H9 (cell line): ENCODE measurements around the gene CNTN2. TPM values are rescaled to one million over a fixed set of nuclear protein-coding genes. Genes with fewer than 3 reads are reported as not detected.

ENCODE experiments used
- DNase-seq: peaks from one replicate; pipeline ENCODE4 v3.0.0-alpha.2; 2017
- H2AFZ ChIP-seq: one replicate; pipeline ENCODE4 v1.6.1; 2013; ENCODE audit warnings: mild to moderate bottlenecking, low read length, control low read depth, moderate library complexity
- H2AK5ac ChIP-seq: 2 replicates; pipeline ENCODE4 v1.6.1; 2013; ENCODE audit warnings: low read length, control low read depth, mixed read lengths; ENCODE audit not compliant: insufficient read length
- H2BK120ac ChIP-seq: one replicate; pipeline ENCODE4 v1.6.1; 2013; ENCODE audit warnings: low read depth, mild to moderate bottlenecking, low read length, control low read depth, inconsistent platforms; ENCODE audit not compliant: poor library complexity, severe bottlenecking
- H2BK12ac ChIP-seq: 2 replicates; pipeline ENCODE4 v1.6.1; 2013; ENCODE audit warnings: low read length, control low read depth, mixed read lengths, low read depth; ENCODE audit not compliant: insufficient read length
- H2BK15ac ChIP-seq: 2 replicates; pipeline ENCODE4 v1.6.1; 2013; ENCODE audit warnings: low read depth, low read length, control low read depth
- H2BK20ac ChIP-seq: one replicate; pipeline ENCODE4 v1.6.1; 2013; ENCODE audit warnings: low read depth, mild to moderate bottlenecking, low read length, control low read depth, inconsistent platforms; ENCODE audit not compliant: poor library complexity, severe bottlenecking
- H2BK5ac ChIP-seq: 2 replicates; pipeline ENCODE4 v1.6.1; 2013; ENCODE audit warnings: low read length, control low read depth, mixed read lengths; ENCODE audit not compliant: insufficient read length
- H3K14ac ChIP-seq: 2 replicates; pipeline ENCODE4 v1.6.1; 2013; ENCODE audit warnings: low read length, control low read depth; ENCODE audit not compliant: insufficient read depth
- H3K18ac ChIP-seq: 2 replicates; pipeline ENCODE4 v1.6.1; 2013; ENCODE audit warnings: low read depth, mild to moderate bottlenecking, mixed read lengths, low read length, control low read depth; ENCODE audit not compliant: insufficient read length
- H3K23ac ChIP-seq: 2 replicates; pipeline ENCODE4 v1.6.1; 2013; ENCODE audit warnings: low read length, control low read depth, mixed read lengths, low read depth; ENCODE audit not compliant: insufficient read length
- H3K23me2 ChIP-seq: 2 replicates; pipeline ENCODE4 v1.6.1; 2013; ENCODE audit warnings: low read depth, mild to moderate bottlenecking, mixed read lengths, low read length, control low read depth; ENCODE audit not compliant: insufficient read length, poor library complexity, severe bottlenecking
- H3K27ac ChIP-seq: 2 replicates; pipeline ENCODE4 v1.5.1; 2013; ENCODE audit warnings: low read length, control low read depth, mixed read lengths, low read depth; ENCODE audit not compliant: insufficient read length
- H3K27me3 ChIP-seq: 2 replicates; pipeline ENCODE4 v1.6.1; 2013; ENCODE audit warnings: low read length, control low read depth, inconsistent platforms; ENCODE audit not compliant: insufficient read depth
- H3K4ac ChIP-seq: 2 replicates; pipeline ENCODE4 v1.6.1; 2013; ENCODE audit warnings: low read depth, mild to moderate bottlenecking, control low read depth, inconsistent platforms, low read length, moderate library complexity
- H3K4me1 ChIP-seq: 2 replicates; pipeline ENCODE4 v1.6.1; 2013; ENCODE audit warnings: low read length, control low read depth, inconsistent platforms; ENCODE audit not compliant: insufficient read depth
- H3K4me2 ChIP-seq: 2 replicates; pipeline ENCODE4 v1.6.1; 2013; ENCODE audit warnings: low read length, control low read depth, mixed read lengths; ENCODE audit not compliant: insufficient read length, insufficient read depth
- H3K56ac ChIP-seq: 2 replicates; pipeline ENCODE4 v1.6.1; 2013; ENCODE audit warnings: low read depth, mild to moderate bottlenecking, mixed read lengths, low read length, control low read depth; ENCODE audit not compliant: insufficient read length
- H3K79me1 ChIP-seq: 2 replicates; pipeline ENCODE4 v1.6.1; 2013; ENCODE audit warnings: low read depth, mild to moderate bottlenecking, moderate library complexity, low read length, control low read depth, inconsistent platforms; ENCODE audit not compliant: insufficient read depth, poor library complexity, severe bottlenecking
- H3K79me2 ChIP-seq: 2 replicates; pipeline ENCODE4 v1.6.1; 2013; ENCODE audit warnings: low read length, control low read depth, inconsistent platforms; ENCODE audit not compliant: insufficient read depth
- H3K9ac ChIP-seq: 2 replicates; pipeline ENCODE4 v1.6.1; 2013; ENCODE audit warnings: low read length, control low read depth, mixed read lengths; ENCODE audit not compliant: insufficient read length; ENCODE audit errors: extremely low read depth
- H3K9me3 ChIP-seq: one replicate; pipeline ENCODE4 v1.6.1; 2013; ENCODE audit warnings: low read depth, low read length, inconsistent platforms; ENCODE audit not compliant: control insufficient read depth
- H3T11ph ChIP-seq: one replicate; pipeline ENCODE4 v1.6.1; 2013; ENCODE audit warnings: mild to moderate bottlenecking, low read length, control low read depth, inconsistent platforms
- H4K20me1 ChIP-seq: one replicate; pipeline ENCODE4 v1.6.1; 2013; ENCODE audit not compliant: control insufficient read depth, insufficient read length, insufficient read depth
- H4K5ac ChIP-seq: 2 replicates; pipeline ENCODE4 v1.6.1; 2013; ENCODE audit warnings: low read depth, mild to moderate bottlenecking, mixed read lengths, low read length, control low read depth; ENCODE audit not compliant: insufficient read length
- H4K8ac ChIP-seq: replicated peaks from 2 replicates; pipeline ENCODE4 v1.6.1; 2013; ENCODE audit warnings: low read length, control low read depth, mixed read lengths, low read depth; ENCODE audit not compliant: insufficient read length
- H4K91ac ChIP-seq: 2 replicates; pipeline ENCODE4 v1.6.1; 2013; ENCODE audit warnings: low read depth, mild to moderate bottlenecking, moderate library complexity, mixed read lengths, low read length, control low read depth; ENCODE audit not compliant: insufficient read length
- H3K27ac Mint-ChIP-seq, 3 experiments: 2 replicates in 2 of 3; 3 replicates in 1 of 3; pipeline ENCODE4 v1.8.0; 2020 to 2021; ENCODE audit warnings: mixed read lengths in 3 of 3, mild to moderate bottlenecking in 1 of 3, moderate library complexity in 1 of 3
- H3K27me3 Mint-ChIP-seq: 2 replicates; pipeline ENCODE4 v1.8.0; 2021; ENCODE audit warnings: low read depth, mild to moderate bottlenecking, moderate library complexity, mixed read lengths
- H3K36me3 Mint-ChIP-seq, 3 experiments: 2 replicates in 2 of 3; 3 replicates in 1 of 3; pipeline ENCODE4 v1.8.0; 2020 to 2021; ENCODE audit warnings: low read depth in 3 of 3, mixed read lengths in 3 of 3; ENCODE audit not compliant: insufficient read depth in 1 of 3
- H3K4me1 Mint-ChIP-seq, 2 experiments: 2 replicates each; pipeline ENCODE4 v1.8.0; 2020; ENCODE audit warnings: mixed read lengths in 2 of 2
- H3K4me3 Mint-ChIP-seq, 2 experiments: 2 replicates in 1 of 2; 3 replicates in 1 of 2; pipeline ENCODE4 v1.8.0; 2020 to 2021; ENCODE audit warnings: mild to moderate bottlenecking in 2 of 2, mixed read lengths in 2 of 2, moderate library complexity in 1 of 2
- H3K9me3 Mint-ChIP-seq, 2 experiments: 2 replicates in 1 of 2; 3 replicates in 1 of 2; pipeline ENCODE4 v1.8.0; 2020; ENCODE audit warnings: mild to moderate bottlenecking in 2 of 2, mixed read lengths in 2 of 2, moderate library complexity in 1 of 2
- CTCF ChIP-seq: fragments of 200-600 bp; sonication (generic); conservative IDR thresholded peaks from 3 replicates; pipeline ENCODE4 v1.8.0; 2021; ENCODE audit warnings: antibody characterized with exemption, mild to moderate bottlenecking
- WGBS: extraction: QIAGEN DNeasy Blood & Tissue Kit; methylation state at CpG from one replicate; pipeline ENCODE4 v1.1.7; 2013; ENCODE audit warnings: missing lambda C conversion rate, low lambda C conversion rate, mixed read lengths; ENCODE audit not compliant: insufficient read length; ENCODE audit errors: extremely low coverage; 5-methylcytosine and 5-hydroxymethylcytosine counted together
- total RNA-seq: library from RNA; stranded (reverse); gene quantifications from 2 replicates; pipeline ENCODE4 v1.2.1, GENCODE V29; 2021

CNTN2 gene
- total RNA-seq, 1 experiment from 2014 or later, result 0.42 TPM

- DNase-seq, result no peak
- H3K4me1 Mint-ChIP-seq, result no peaks in the 10 kb centered on the region
- no peak overlapping the region for H3K4me2 ChIP-seq
- no peak overlapping the region for H3K27ac Mint-ChIP-seq
- H3K56ac ChIP-seq, result no peak overlapping the region
- H3K79me2 ChIP-seq, result no peaks in the 10 kb centered on the region
- H2BK15ac ChIP-seq, result no peak overlapping the region
- no peak for TF ChIP-seq CTCF
- H2BK12ac ChIP-seq, result no peak overlapping the region
- no peak overlapping the region for H3K9ac ChIP-seq
- no peak overlapping the region for H3K27ac ChIP-seq
- WGBS, result no CpG with 5 or more reads among the region's 4 CpGs
- H3K9me3 ChIP-seq, result no peaks in the 10 kb centered on the region
- H4K91ac ChIP-seq, result no peak overlapping the region
- H2AFZ ChIP-seq, result no peak overlapping the region
- no peak overlapping the region for H3K4me3 Mint-ChIP-seq
- H4K5ac ChIP-seq, result no peak overlapping the region
- H2BK5ac ChIP-seq, result no peak overlapping the region
- no peaks in the 10 kb centered on the region for H3K27me3 ChIP-seq
- H2AK5ac ChIP-seq, result no peak overlapping the region
- no peaks in the 10 kb centered on the region for H3K27me3 Mint-ChIP-seq
- no peaks in the 10 kb centered on the region for H3K4me1 ChIP-seq
- H3T11ph ChIP-seq, result no peak overlapping the region
- H3K23ac ChIP-seq, result no peak overlapping the region
- H3K79me1 ChIP-seq, result no peaks in the 10 kb centered on the region
- H3K14ac ChIP-seq, result no peak overlapping the region
- H2BK20ac ChIP-seq, result no peak overlapping the region
- H4K20me1 ChIP-seq, result no peaks in the 10 kb centered on the region
- no peaks in the 10 kb centered on the region for H3K23me2 ChIP-seq
- H3K36me3 Mint-ChIP-seq, result peaks cover 0 to 32% (median 16%) of the 10 kb centered on the region in 3 experiments; a peak in 6 of 7 replicates
- H3K4ac ChIP-seq, result no peak overlapping the region
- H4K8ac ChIP-seq, result no peak overlapping the region
- H2BK120ac ChIP-seq, result no peak overlapping the region
- H3K18ac ChIP-seq, result no peak overlapping the region
- no peaks in the 10 kb centered on the region for H3K9me3 Mint-ChIP-seq
Observed at GRCh38 chr1:205082431-205082830, 39.4 kb downstream of the CNTN2 start.
